Lung (tissue), 12 donors: ENCODE data around the gene PTPRD. TPM values are rescaled to one million over a fixed set of nuclear protein-coding genes. Genes with fewer than 3 reads are reported as not detected.

ENCODE experiments used
- ATAC-seq: fragments of 200-7000 bp; cut with Tn5 transposase; one replicate; pipeline ENCODE4 v1.9.1; 2020; ENCODE audit warnings: moderate number of reproducible peaks; ENCODE audit not compliant: insufficient read depth, low FRiP score
- DNase-seq, 3 donors: peaks; one replicate each; pipeline ENCODE4 v3.0.0-alpha.2; 2013 to 2017
- H3K27ac ChIP-seq, 2 donors: one replicate each; pipeline ENCODE4 v1.5.1; 2013; ENCODE audit warnings: mild to moderate bottlenecking in 2 of 2, moderate library complexity in 2 of 2, control low read depth in 1 of 2, inconsistent platforms in 1 of 2, low read depth in 1 of 2, low read length in 1 of 2
- H3K27me3 ChIP-seq, 3 donors: one replicate each; pipeline ENCODE4 v1.5.1; 2013; ENCODE audit warnings: low read length in 2 of 3; ENCODE audit not compliant: control insufficient read depth in 3 of 3, insufficient read depth in 3 of 3
- H3K36me3 ChIP-seq, 4 donors: one replicate each; pipeline ENCODE4 v1.5.1; 2013; ENCODE audit warnings: low read length in 4 of 4, mild to moderate bottlenecking in 1 of 4, moderate library complexity in 1 of 4; ENCODE audit not compliant: control insufficient read depth in 4 of 4, insufficient read depth in 4 of 4
- H3K4me1 ChIP-seq, 5 donors: one replicate each; pipeline ENCODE4 v1.5.1; 2013; ENCODE audit warnings: low read length in 5 of 5, mild to moderate bottlenecking in 2 of 5, moderate library complexity in 1 of 5; ENCODE audit not compliant: control insufficient read depth in 5 of 5, insufficient read depth in 5 of 5
- H3K4me3 ChIP-seq: one replicate; pipeline ENCODE4 v1.5.1; 2013; ENCODE audit warnings: mild to moderate bottlenecking, control low read depth, moderate library complexity
- H3K9ac ChIP-seq, 2 donors: one replicate each; pipeline ENCODE4 v1.5.1; 2013; ENCODE audit warnings: low read length in 2 of 2, control low read depth in 1 of 2; ENCODE audit not compliant: insufficient read depth in 1 of 2
- H3K9me3 ChIP-seq, 4 donors: one replicate each; pipeline ENCODE4 v1.5.1; 2013; ENCODE audit warnings: low read length in 3 of 4, mild to moderate bottlenecking in 1 of 4, moderate library complexity in 1 of 4; ENCODE audit not compliant: control insufficient read depth in 4 of 4, insufficient read depth in 3 of 4
- WGBS, 2 donors: extraction: QIAGEN DNeasy Blood & Tissue Kit; methylation state at CpG; one replicate each; pipeline ENCODE4 v1.1.7; 2013; 5-methylcytosine and 5-hydroxymethylcytosine counted together
- polyA plus RNA-seq, 2 donors: library from polyadenylated mRNA; stranded (reverse); fragments of 200-250 nt; gene quantifications; one replicate each; pipeline ENCODE4 v1.2.1, GENCODE V29; 2013
- total RNA-seq, 2 donors: library from RNA; depleted of rRNA in 1 of 2; stranded (reverse); fragments of >200 nt in 1 of 2; gene quantifications; one replicate each; pipeline ENCODE4 v1.2.1, GENCODE V29; 2014 to 2021
- TF ChIP-seq, protein P1 (sequence below): IDR thresholded peaks from 2 replicates; pipeline ENCODE4 v1.5.1; 2012; ENCODE audit warnings: mild to moderate bottlenecking; ENCODE audit errors: control extremely low read depth, extremely low read depth
- donor health status: control.
- donor health status: control.
- donor health status: Bipolar disorder and iron deficiency.
- donor health status: healthy.
- donor health status: DM: yes; HTN: yes; CAD: no.

The PTPRD gene
- total and polyA plus RNA-seq, 4 donors = 1.9 to 145 (median 13.7) TPM

DNA sequence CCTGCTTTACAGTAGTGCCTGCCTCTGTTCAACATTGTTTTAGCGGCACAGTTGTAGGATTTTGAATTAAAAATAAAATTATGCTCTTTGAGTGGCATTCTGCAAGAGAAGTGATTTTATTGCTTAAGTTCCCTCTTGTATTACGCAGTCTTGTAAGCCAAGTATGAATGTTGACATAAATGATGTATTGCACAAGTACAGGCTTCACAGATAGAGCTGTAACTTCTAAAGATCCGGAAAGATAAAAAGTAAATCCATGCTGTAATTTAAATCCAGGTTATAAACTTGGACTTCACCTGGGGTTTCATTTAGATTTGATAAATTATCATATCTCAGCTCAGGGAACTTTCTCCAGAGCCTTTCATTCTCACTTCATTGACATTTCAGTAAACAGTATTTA, 1114.7 kb downstream of the PTPRD start:
- ATAC-seq = no peak
- WGBS, 2 donors = 57 to 60% methylated on average over 3 of the region's 3 CpGs
- no peak overlapping the region for H3K9ac ChIP-seq

DNA sequence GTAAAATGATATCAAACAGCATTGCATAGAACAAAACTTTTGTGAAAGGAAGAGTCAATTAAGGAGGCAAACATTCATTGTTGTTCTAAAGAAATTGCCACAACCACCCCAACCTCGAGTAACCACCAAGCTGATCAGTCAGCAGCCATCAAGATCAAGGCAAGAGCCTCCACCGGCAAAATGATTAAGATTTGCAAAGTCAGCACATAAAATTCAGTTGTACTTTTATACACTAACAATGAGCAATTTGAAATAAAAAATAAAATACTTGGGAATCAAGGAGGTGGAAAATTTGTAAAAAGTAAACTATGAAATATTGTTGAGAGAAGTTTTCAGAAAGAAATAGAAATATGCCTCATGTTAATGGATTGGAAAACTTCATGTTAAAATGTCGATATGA, 1118.5 kb downstream of the PTPRD start:
- Histone ChIP-seq H3K27me3 (no peaks in the 10 kb centered on the region), H3K4me3 (no peak overlapping the region), H3K4me1 (peaks cover 0 to 9% (median 0%) of the 10 kb centered on the region in 5 donors), H3K9me3 (peaks cover 0 to 3% (median under 1%) of the 10 kb centered on the region in 4 donors), H3K27ac (no peak overlapping the region), H3K36me3 (no peaks in the 10 kb centered on the region), H3K9ac (no peak overlapping the region)
- ATAC-seq (no peak), DNase-seq (no peak)
- 43 to 62% methylated on average over 3 of the region's 3 CpGs for WGBS, 2 donors
- TF ChIP-seq, protein P1, sequence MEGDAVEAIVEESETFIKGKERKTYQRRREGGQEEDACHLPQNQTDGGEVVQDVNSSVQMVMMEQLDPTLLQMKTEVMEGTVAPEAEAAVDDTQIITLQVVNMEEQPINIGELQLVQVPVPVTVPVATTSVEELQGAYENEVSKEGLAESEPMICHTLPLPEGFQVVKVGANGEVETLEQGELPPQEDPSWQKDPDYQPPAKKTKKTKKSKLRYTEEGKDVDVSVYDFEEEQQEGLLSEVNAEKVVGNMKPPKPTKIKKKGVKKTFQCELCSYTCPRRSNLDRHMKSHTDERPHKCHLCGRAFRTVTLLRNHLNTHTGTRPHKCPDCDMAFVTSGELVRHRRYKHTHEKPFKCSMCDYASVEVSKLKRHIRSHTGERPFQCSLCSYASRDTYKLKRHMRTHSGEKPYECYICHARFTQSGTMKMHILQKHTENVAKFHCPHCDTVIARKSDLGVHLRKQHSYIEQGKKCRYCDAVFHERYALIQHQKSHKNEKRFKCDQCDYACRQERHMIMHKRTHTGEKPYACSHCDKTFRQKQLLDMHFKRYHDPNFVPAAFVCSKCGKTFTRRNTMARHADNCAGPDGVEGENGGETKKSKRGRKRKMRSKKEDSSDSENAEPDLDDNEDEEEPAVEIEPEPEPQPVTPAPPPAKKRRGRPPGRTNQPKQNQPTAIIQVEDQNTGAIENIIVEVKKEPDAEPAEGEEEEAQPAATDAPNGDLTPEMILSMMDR = no peak

More for the DNA sequence above, 1114.7 kb downstream of the PTPRD start:
- Histone ChIP-seq H3K4me1 (peaks cover 0 to 15% (median 0%) of the 10 kb centered on the region in 5 donors), H3K36me3 (no peaks in the 10 kb centered on the region), H3K9me3 (peaks cover 0 to 3% (median under 1%) of the 10 kb centered on the region in 4 donors), H3K4me3 (no peak overlapping the region), H3K27ac (no peak overlapping the region), H3K27me3 (no peaks in the 10 kb centered on the region)
- peak in 1 of 3 donors; percentile 54 for DNase-seq
- TF ChIP-seq, protein P1 = no peak

DNA sequence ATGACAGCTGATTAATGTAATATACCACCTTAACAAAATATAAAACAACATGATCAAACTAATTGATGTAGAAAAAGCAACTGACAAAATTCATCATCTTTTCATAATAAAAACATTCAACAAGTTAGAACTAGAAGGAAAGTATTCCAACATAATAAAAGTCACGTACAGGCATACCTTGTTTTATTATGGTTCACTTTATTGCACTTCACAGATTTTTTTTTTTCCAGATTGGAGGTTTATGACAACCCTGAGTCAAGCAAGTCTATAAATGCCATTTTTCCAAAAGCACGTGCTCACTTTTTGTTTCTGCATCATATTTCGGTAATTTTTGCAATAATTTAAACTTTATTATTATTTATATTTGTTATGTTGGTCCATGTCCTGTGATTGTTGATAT, 1120.3 kb downstream of the PTPRD start:
- TF ChIP-seq, protein P1 = no peak

DNA sequence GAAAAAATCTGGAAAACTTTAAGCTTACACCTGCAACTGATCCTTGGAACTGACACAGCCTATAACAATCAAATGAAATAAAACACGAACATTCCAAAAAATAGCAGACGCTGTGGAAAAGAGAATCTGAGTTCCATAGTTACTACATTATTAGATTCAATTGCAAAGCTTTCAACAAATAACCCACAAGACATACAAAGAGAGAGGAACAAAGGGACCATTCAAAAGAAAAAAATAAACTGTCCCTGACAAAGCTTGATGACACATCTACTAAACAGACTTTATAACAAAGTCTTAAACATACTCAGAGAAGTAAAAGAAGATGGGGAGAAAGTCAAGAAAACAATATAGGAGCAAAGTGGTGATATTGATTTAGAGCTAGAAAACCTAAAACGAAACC, 1123.6 kb downstream of the PTPRD start:
- H3K4me3 ChIP-seq = no peak overlapping the region
- H3K27ac ChIP-seq = no peak overlapping the region
- no peaks in the 10 kb centered on the region for H3K27me3 ChIP-seq
- H3K9me3 ChIP-seq = no peaks in the 10 kb centered on the region
- no peak for DNase-seq
- H3K4me1 ChIP-seq = no peaks in the 10 kb centered on the region
- no peak overlapping the region for H3K9ac ChIP-seq
- TF ChIP-seq, protein P1 = no peak
- no peaks in the 10 kb centered on the region for H3K36me3 ChIP-seq
- no peak for ATAC-seq
- 83 to 89% methylated on average over 3 of the region's 3 CpGs for WGBS, 2 donors

More for the DNA sequence above, 1120.3 kb downstream of the PTPRD start:
- H3K9me3 ChIP-seq = peaks cover 0 to 3% (median under 1%) of the 10 kb centered on the region in 4 donors
- 85 to 87% methylated on average over 3 of the region's 3 CpGs for WGBS, 2 donors
- H3K36me3 ChIP-seq = no peaks in the 10 kb centered on the region
- H3K27ac ChIP-seq = no peak overlapping the region
- H3K27me3 ChIP-seq = no peaks in the 10 kb centered on the region
- no peak overlapping the region for H3K4me3 ChIP-seq
- peaks cover 0 to under 1% (median 0%) of the 10 kb centered on the region in 5 donors for H3K4me1 ChIP-seq
- no peak overlapping the region for H3K9ac ChIP-seq
- ATAC-seq (no peak), DNase-seq (no peak)
